SW480 (cell line): ENCODE measurements around the gene IQCM.
"Not testable (repeated sequence)": the region's sequence is repeated elsewhere in the genome, so short reads cannot be mapped to it uniquely, and the experiment has no call there.

ENCODE experiments used
- DNase-seq: peaks from one replicate; pipeline ENCODE4 v3.0.0-alpha.2; 2016; ENCODE audit warnings: low spot score

IQCM gene

DNA sequence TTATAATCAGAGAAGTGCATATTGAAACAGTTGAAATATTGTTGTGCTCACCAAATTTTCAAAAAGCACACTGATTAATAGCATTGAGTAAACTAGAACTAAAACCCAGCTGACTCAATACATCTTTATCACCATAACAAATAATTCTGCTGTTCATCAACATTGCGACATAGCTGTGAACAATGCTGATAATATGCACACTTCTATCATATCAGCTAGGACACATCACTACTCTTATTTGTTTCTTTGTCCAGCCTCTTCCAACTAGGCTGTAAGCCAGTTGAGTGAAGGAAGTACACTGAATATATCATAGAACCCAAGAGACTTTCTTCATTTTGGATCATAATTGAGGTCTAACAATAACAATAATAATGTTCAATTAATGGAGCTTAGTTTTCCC lies 349.7 kb downstream of the IQCM start:
- DNase-seq, result no peak

DNA sequence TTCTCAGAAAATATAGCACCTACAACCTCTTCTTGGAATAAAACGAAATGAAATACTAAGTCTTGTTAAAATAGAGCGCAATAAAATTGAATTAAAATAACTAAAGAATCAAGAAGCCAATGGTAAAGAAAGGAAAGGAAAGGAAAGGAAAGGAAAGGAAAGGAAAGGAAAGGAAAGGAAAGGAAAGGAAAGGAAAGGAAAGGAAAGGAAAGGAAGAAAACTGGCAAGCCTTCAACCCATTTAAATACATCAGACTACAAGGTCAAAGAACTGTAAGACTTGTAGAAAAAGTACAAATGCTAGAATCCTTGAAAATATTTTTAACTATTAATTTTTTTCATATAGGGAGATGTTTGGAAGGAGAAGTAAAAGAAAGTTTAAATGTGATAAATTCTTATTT lies 372.1 kb downstream of the IQCM start:
- no peak for DNase-seq

- DNase-seq, result no peak
These were observed 374.3 kb downstream of the IQCM start for GRCh38 chr4:149441338-149441737.

DNA sequence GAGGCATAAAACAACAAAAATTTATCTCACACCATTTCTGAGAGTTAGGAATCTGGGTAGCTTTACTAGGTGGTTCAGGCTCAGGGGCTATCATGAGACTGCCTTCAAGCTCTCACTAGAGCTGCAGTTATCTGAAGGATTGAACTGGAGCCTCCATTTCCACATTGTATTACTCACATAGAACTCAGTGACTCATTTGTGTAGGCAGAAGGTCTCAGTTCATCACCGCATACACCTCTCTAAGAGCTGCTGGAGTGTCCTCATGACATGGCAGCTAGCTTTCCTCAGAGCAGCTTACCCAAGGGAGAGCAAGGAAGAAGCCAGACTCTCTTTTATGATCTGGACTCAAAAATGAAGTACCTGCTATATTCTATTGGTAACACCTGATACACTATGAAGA lies 389.2 kb downstream of the IQCM start:
- DNase-seq, result no peak

GRCh38 chr4:149409555-149409962 lies 406.1 kb downstream of the IQCM start:
- no peak for DNase-seq

GRCh38 chr4:149409146-149409545 lies 406.5 kb downstream of the IQCM start:
- DNase-seq, result peak; percentile 72

DNA sequence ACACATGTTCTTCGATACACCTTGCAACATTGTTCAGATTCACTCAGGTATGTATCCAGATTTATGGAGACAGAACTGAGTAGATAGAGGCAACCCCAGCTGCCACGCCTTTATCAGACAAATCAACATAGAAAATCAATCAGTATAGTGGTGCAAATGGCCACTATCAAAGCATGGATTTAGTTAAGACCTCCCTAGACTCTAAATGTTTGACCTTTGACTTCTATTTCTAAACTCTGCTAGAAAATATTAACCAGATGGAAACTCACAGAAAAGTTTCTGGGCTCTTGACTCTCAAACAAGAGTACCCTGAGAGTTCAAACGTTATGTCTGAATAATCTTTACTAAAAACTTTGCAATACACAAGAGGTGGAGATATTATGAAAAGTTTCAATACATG lies 411.5 kb downstream of the IQCM start:
- DNase-seq, result no peak

GRCh38 chr4:149403081-149403480 lies 412.6 kb downstream of the IQCM start:
- DNase-seq, result no peak

GRCh38 chr4:149398993-149399392 lies 416.6 kb downstream of the IQCM start:
- no peak for DNase-seq

GRCh38 chr4:149370785-149371420 lies 444.7 kb downstream of the IQCM start:
- DNase-seq, result peak; percentile 64

GRCh38 chr4:149370002-149370401 lies 445.6 kb downstream of the IQCM start:
- no peak for DNase-seq

- DNase-seq, result no peak
These were observed 462.4 kb downstream of the IQCM start for GRCh38 chr4:149353241-149353640.

- DNase-seq, result no peak
These were observed 466.1 kb downstream of the IQCM start for GRCh38 chr4:149349541-149349940.

GRCh38 chr4:149347139-149347538 lies 468.5 kb downstream of the IQCM start:
- DNase-seq, result no peak

- no peak for DNase-seq
These were observed 470.2 kb downstream of the IQCM start for GRCh38 chr4:149345424-149345823.

GRCh38 chr4:149344436-149344835 lies 471.2 kb downstream of the IQCM start:
- no peak for DNase-seq

DNA sequence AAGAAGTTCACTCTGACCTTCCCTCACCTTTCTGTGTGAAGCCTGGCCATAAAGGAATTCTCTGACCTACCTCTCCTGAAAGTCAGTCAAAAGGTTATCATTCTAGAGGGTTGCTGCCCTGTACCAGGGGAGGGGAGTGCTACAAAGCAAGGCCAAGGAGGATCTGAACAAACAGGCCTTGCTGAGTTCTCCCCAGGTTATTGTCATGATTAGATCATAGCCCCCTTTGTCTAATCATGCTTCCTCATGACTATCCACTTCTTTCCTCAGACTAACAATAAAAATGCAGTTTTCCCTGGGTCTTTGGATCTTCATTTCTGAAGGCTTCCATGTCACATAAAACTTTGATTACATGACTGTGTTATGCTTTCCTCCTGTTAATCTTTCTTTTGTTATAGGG lies 472.0 kb downstream of the IQCM start:
- DNase-seq, result no peak

DNA sequence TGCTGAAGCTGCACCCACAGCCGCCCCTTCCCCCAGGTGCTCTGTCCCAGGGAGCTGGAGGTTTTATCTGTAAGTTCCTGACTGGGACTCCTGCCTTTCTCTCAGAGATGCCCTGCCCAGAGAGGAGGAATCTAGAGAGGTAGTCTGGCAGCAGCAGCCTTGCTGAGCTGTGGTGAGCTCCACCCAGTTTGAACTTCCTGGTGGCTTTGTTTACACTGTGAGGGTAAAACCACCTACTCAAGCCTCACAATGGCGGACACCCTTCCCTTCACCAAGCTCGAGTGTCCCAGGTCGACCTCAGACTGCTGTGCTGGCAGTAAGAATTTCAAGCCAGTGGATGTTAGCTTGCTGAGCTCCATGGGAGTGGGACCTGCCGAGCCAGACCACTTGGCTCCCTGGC lies 474.5 kb downstream of the IQCM start:
- not testable (repeated sequence) for DNase-seq

DNA sequence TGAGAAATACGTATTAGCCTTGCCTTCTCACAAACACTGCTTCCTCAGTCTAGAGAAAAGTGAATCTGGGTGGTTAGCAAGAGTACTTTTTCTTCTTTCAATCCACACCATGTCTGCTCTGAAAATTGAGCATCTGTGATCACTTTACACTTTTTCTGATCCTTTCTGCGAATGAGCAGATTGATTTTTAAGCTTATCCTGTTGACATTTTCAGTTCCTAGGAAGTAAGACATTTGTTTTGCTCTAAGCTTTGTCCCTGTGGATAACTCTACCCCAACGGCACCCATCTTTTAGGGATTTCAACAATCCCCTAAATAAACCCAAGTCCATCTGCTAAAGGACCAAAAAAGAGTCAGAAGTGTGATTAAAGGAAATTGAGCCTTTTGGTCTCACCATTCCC lies 487.5 kb downstream of the IQCM start:
- DNase-seq, result no peak

- no peak for DNase-seq
These were observed 493.4 kb downstream of the IQCM start for GRCh38 chr4:149322203-149322602.

DNA sequence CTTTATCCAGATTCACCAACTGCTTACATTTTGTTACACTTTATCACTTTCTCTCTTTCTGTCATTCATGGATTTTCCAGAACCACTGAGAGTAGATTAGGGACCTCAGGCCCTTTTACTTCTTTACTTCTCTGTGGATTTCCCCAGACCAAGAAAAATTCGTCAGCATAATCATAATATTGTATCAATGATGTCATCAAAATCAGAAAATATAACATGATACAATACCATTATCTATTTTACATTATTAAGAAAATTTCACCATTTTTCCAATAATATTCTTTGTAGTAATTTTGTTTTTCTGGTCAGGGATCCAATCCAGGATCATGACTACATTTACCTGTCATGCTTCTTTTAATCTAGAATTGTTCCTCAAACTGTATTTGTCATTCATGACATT lies 494.2 kb downstream of the IQCM start:
- DNase-seq, result no peak

GRCh38 chr4:149311076-149311475 lies 504.6 kb downstream of the IQCM start:
- DNase-seq, result peak; percentile 1

GRCh38 chr4:149306537-149306936 lies 509.1 kb downstream of the IQCM start:
- no peak for DNase-seq
